Mammary epithelial cell (primary cell): ENCODE results near the gene INPP4B.

ENCODE experiments used
- EZH2 ChIP-seq: IDR thresholded peaks from 2 replicates; pipeline ENCODE4 v1.6.1; 2012; ENCODE audit warnings: low read length, inconsistent platforms, borderline replicate concordance
- TF ChIP-seq, protein P1 (sequence below), 2 donors: IDR thresholded peaks in 1 of 2; conservative IDR thresholded peaks in 1 of 2; 2 replicates each; pipeline ENCODE4 v1.5.1; 2011 to 2012; ENCODE audit warnings: inconsistent platforms in 2 of 2, low read length in 2 of 2, mild to moderate bottlenecking in 2 of 2, control low read depth in 1 of 2, low read depth in 1 of 2; ENCODE audit not compliant: insufficient read depth in 1 of 2; ENCODE audit errors: extremely low read depth in 1 of 2

DNA sequence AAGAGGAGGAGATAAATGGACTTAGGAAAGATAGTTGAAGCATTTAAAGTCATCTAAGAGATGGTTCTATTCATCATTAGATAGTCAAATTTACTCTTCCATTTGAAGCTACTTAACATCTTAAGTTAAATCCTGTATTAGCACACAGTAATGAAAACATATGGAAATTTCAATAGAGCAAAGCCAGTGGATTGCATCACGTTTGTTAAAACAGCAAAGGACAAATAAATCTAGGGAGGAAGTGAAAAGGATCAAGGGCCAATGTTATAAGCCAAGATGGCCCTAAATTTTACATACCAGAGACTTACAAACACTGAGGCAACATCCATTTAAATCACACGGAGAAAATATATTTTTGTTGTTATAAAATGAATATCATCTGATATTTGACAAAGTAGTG lies 602.8 kb downstream of the INPP4B start:
- TF ChIP-seq, protein P1, sequence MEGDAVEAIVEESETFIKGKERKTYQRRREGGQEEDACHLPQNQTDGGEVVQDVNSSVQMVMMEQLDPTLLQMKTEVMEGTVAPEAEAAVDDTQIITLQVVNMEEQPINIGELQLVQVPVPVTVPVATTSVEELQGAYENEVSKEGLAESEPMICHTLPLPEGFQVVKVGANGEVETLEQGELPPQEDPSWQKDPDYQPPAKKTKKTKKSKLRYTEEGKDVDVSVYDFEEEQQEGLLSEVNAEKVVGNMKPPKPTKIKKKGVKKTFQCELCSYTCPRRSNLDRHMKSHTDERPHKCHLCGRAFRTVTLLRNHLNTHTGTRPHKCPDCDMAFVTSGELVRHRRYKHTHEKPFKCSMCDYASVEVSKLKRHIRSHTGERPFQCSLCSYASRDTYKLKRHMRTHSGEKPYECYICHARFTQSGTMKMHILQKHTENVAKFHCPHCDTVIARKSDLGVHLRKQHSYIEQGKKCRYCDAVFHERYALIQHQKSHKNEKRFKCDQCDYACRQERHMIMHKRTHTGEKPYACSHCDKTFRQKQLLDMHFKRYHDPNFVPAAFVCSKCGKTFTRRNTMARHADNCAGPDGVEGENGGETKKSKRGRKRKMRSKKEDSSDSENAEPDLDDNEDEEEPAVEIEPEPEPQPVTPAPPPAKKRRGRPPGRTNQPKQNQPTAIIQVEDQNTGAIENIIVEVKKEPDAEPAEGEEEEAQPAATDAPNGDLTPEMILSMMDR (conservative IDR thresholded peaks at IDR 0.05 in 1 of 2, IDR thresholded peaks at IDR 0.05 in 1 of 2; ENCODE audit: extremely low read depth in 1 of 2, insufficient read depth in 1 of 2, low read depth in 1 of 2, low read length in 2 of 2), result no peak
- no peak for TF ChIP-seq EZH2
